H1 (cell line): ENCODE results near the gene ARHGEF16.

Experiments used
- BRCA1 ChIP-seq: IDR thresholded peaks from 2 replicates; pipeline ENCODE4 v1.6.1; 2012; ENCODE audit warnings: low read depth, low read length, improper control_type of control experiment
- CBX5 ChIP-seq: fragments of 300-800, 300-1000 bp; sonication (generic); IDR thresholded peaks from 2 replicates; pipeline ENCODE4 v1.7.1; 2016; ENCODE audit warnings: antibody characterized with exemption, low read length, low read depth
- CTCF ChIP-seq, 3 experiments: IDR thresholded peaks; 1 replicate in 2 of 3; 2 replicates in 1 of 3; pipeline versions ENCODE4 v1.5.1 to v1.6.1; 2011; ENCODE audit warnings: low read length in 3 of 3, mild to moderate bottlenecking in 3 of 3, inconsistent platforms in 2 of 3, low read depth in 1 of 3, moderate library complexity in 1 of 3; ENCODE audit not compliant: insufficient read depth in 1 of 3; ENCODE audit errors: control extremely low read depth in 1 of 3
- EZH2 ChIP-seq: fragments of 200-600 bp; sonication (generic); IDR thresholded peaks from 2 replicates; pipeline ENCODE4 v1.7.1; 2012; ENCODE audit warnings: low read depth, mild to moderate bottlenecking, moderate library complexity, low read length, inconsistent platforms; ENCODE audit not compliant: severe bottlenecking
- POLR2A ChIP-seq, 2 experiments: IDR thresholded peaks; 1 replicate in 1 of 2; 2 replicates in 1 of 2; pipeline ENCODE4 v1.6.1; 2011; ENCODE audit warnings: low read depth in 2 of 2, low read length in 2 of 2, mild to moderate bottlenecking in 2 of 2; ENCODE audit errors: control extremely low read depth in 1 of 2
- YY1 ChIP-seq: IDR thresholded peaks from 2 replicates; pipeline ENCODE4 v1.6.1; 2011; ENCODE audit warnings: low read depth, mild to moderate bottlenecking, low read length

GRCh38 chr1:3480369-3480719 is 25.9 kb downstream of the ARHGEF16 start:
- no peak for TF ChIP-seq BRCA1
- TF ChIP-seq CBX5, result no peak
- TF ChIP-seq CTCF (IDR thresholded peaks at IDR 0.05; ENCODE audit: control extremely low read depth in 1 of 3, insufficient read depth in 1 of 3, low read depth in 1 of 3, low read length in 3 of 3), result no peak
- TF ChIP-seq EZH2, result no peak
- no peak for TF ChIP-seq YY1
- no peak for TF ChIP-seq POLR2A (IDR thresholded peaks at IDR 0.05; ENCODE audit: control extremely low read depth in 1 of 2, low read depth in 2 of 2, low read length in 2 of 2)
